ENCODE measurements around the gene ARHGAP24. TPM values are rescaled to one million over a fixed set of nuclear protein-coding genes. Genes with fewer than 3 reads are reported as not detected.
A peak's percentile ranks its signal among the peaks of the same experiment; 100 is the strongest.
"Not testable (repeated sequence)": the region's sequence is repeated elsewhere in the genome, so short reads cannot be mapped to it uniquely, and the experiment has no call there.

ARHGAP24 gene
- total and polyA plus RNA-seq, 2 donors (not counting 3 experiments of a cell fraction or from before 2014, with no cell fraction given): 52.1 to 79.4 TPM

DNA sequence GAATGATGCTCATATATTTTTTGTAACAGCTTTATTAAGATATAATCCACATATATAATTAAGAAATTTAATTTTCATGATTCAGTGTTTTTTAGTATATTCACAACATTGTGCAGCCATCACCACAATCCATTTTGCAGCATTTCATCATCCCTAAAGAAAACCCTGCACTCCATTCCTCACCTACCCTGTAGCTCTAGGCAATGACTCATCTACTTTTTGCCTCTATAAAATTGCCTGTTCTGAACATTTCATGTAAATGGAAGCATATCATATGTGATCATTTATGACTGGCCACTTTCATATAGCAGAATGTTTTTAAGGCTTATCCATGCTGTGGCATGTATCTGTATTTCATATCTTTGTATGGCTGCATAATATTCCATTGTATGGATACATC lies 545.0 kb downstream of the ARHGAP24 start:
- Histone ChIP-seq H3K27me3 (ENCODE audit: control insufficient read depth in 2 of 2, insufficient read depth in 2 of 2, low read length in 2 of 2) (no peaks in the 10 kb centered on the region), H3K36me3 (ENCODE audit: control insufficient read depth in 2 of 2, extremely low read depth in 1 of 2, insufficient read depth in 2 of 2, low read length in 2 of 2) (no peaks in the 10 kb centered on the region), H3K9ac (replicated peaks; ENCODE audit: extremely low read depth, insufficient read depth, low read length) (no peak overlapping the region), H3K9me1 (replicated peaks; ENCODE audit: control insufficient read depth, extremely low read depth, insufficient read depth, low read length) (no peaks in the 10 kb centered on the region), H3K27ac (ENCODE audit: insufficient read depth, low read depth, low read length) (no peak overlapping the region), H3K4me1 (ENCODE audit: control insufficient read depth, extremely low read depth, insufficient read depth, low read length) (peaks cover 7% of the 10 kb centered on the region), H3K79me2 (ENCODE audit: control insufficient read depth, insufficient read depth, low read length) (no peaks in the 10 kb centered on the region), H3K9me3 (replicated peaks; ENCODE audit: control insufficient read depth, insufficient read depth, low read length) (no peaks in the 10 kb centered on the region), H4K20me1 (replicated peaks; ENCODE audit: control insufficient read depth, extremely low read depth, insufficient read depth, low read length) (no peaks in the 10 kb centered on the region), H3K4me2 (ENCODE audit: insufficient read depth, low read length) (no peak overlapping the region), H2AFZ (ENCODE audit: low read depth, low read length) (no peak overlapping the region), H3K4me3 (replicated peaks in 1 of 3; ENCODE audit: insufficient read depth in 1 of 3, low read depth in 1 of 3, low read length in 3 of 3) (no peak overlapping the region)
- ChIA-PET CTCF (no interaction called here), POLR2A (no interaction called here)
- no peak for TF ChIP-seq JUN (IDR thresholded peaks at IDR 0.05; ENCODE audit: borderline replicate concordance, insufficient read depth, insufficient read length, low read depth)
- TF ChIP-seq FOS (IDR thresholded peaks at IDR 0.05; ENCODE audit: borderline replicate concordance, insufficient read depth, low read length): peak; percentile 10
- no peak for TF ChIP-seq MYC (IDR thresholded peaks at IDR 0.05; ENCODE audit: low read depth, low read length)
- DNase-seq (ENCODE audit: low read depth, low spot score) (no peak), FAIRE-seq (no peak)
- dilution Hi-C loops (cut with MboI; ENCODE audit: extremely low pct_ligation_motif_present, low sequenced_read_pairs) (no loop called here), intact Hi-C loops (cut with micrococcal nuclease) (no loop called here)
- no TSS peak for BruUV-seq (replicated peaks)

DNA sequence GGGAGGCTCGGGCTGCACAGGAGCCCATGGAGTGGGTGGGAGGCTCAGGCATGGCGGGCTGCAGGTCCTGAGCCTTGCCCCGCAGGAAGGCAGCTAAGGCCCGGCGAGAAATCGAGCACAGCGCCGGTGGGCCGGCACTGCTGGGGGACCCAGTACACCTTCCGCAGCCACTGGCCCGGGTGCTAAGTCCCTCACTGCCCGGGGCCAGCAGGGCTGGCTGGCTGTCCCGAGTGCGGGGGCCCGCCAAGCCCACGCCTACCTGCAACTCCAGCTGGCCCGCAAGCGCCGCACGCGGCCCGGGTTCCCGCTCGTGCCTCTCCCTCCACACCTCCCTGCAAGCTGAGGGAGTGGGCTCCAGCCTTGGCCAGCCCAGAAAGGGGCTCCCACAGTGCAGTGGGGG lies 546.7 kb downstream of the ARHGAP24 start:
- POLR2A ChIA-PET; dilution Hi-C loops (cut with MboI; ENCODE audit: extremely low pct_ligation_motif_present, low sequenced_read_pairs); H3K4me1 ChIP-seq (ENCODE audit: control insufficient read depth, extremely low read depth, insufficient read depth, low read length); H3K9ac ChIP-seq (replicated peaks; ENCODE audit: extremely low read depth, insufficient read depth, low read length); H3K9me3 ChIP-seq (replicated peaks; ENCODE audit: control insufficient read depth, insufficient read depth, low read length); H3K4me2 ChIP-seq (ENCODE audit: insufficient read depth, low read length); H4K20me1 ChIP-seq (replicated peaks; ENCODE audit: control insufficient read depth, extremely low read depth, insufficient read depth, low read length); H3K27ac ChIP-seq (ENCODE audit: insufficient read depth, low read depth, low read length); FAIRE-seq; DNase-seq (ENCODE audit: low read depth, low spot score); H3K27me3 ChIP-seq (ENCODE audit: control insufficient read depth in 2 of 2, insufficient read depth in 2 of 2, low read length in 2 of 2); H3K9me1 ChIP-seq (replicated peaks; ENCODE audit: control insufficient read depth, extremely low read depth, insufficient read depth, low read length); intact Hi-C loops (cut with micrococcal nuclease); H3K79me2 ChIP-seq (ENCODE audit: control insufficient read depth, insufficient read depth, low read length); H3K36me3 ChIP-seq (ENCODE audit: control insufficient read depth in 2 of 2, extremely low read depth in 1 of 2, insufficient read depth in 2 of 2, low read length in 2 of 2); CTCF ChIA-PET; H3K4me3 ChIP-seq (replicated peaks in 1 of 3; ENCODE audit: insufficient read depth in 1 of 3, low read depth in 1 of 3, low read length in 3 of 3); BruUV-seq (replicated peaks); H2AFZ ChIP-seq (ENCODE audit: low read depth, low read length): not testable (repeated sequence)

Data from endothelial cell of umbilical vein (primary cell).